ENCODE results near the gene MYL6. TPM values are rescaled to one million over a fixed set of nuclear protein-coding genes. Genes with fewer than 3 reads are reported as not detected.

MYL6 gene
- total RNA-seq, 1 donor from 2014 or later = 1,233 TPM

DNA sequence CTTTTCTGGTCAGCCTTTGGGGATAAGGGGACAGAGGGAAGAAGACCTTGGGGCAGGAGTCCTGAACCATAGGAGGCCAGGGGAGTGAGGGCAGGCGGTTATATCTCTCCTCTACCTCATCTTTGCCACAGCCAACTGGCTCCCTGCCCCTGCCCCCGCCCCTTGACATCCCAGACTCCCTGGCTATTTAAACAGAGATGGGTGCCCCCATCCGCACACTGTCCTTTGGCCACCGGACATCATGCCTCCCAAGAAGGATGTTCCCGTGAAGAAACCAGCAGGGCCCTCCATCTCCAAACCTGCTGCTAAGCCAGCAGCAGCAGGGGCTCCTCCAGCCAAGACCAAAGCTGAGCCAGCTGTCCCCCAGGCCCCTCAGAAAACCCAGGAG, 4.5 kb upstream of the MYL6 start:
- peaks cover 42% of the 10 kb centered on the region for H3F3A ChIP-seq (ENCODE audit: low read depth)
- TF ChIP-seq EZH2 (IDR thresholded peaks at IDR 0.05) = no peak
- TF ChIP-seq EZH2phosphoT487 (IDR thresholded peaks at IDR 0.05) = no peak
- TF ChIP-seq, protein P1, sequence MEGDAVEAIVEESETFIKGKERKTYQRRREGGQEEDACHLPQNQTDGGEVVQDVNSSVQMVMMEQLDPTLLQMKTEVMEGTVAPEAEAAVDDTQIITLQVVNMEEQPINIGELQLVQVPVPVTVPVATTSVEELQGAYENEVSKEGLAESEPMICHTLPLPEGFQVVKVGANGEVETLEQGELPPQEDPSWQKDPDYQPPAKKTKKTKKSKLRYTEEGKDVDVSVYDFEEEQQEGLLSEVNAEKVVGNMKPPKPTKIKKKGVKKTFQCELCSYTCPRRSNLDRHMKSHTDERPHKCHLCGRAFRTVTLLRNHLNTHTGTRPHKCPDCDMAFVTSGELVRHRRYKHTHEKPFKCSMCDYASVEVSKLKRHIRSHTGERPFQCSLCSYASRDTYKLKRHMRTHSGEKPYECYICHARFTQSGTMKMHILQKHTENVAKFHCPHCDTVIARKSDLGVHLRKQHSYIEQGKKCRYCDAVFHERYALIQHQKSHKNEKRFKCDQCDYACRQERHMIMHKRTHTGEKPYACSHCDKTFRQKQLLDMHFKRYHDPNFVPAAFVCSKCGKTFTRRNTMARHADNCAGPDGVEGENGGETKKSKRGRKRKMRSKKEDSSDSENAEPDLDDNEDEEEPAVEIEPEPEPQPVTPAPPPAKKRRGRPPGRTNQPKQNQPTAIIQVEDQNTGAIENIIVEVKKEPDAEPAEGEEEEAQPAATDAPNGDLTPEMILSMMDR (IDR thresholded peaks at IDR 0.05) = no peak
- no peak overlapping the region for H2AFZ ChIP-seq (replicated peaks)
- H3K9ac ChIP-seq = no peak overlapping the region
- Mint-ChIP-seq H3K4me1 (peaks cover 40% of the 10 kb centered on the region), H3K9me3 (no peaks in the 10 kb centered on the region), H3K27ac (no peak overlapping the region), H3K4me3 (peak overlapping the region; percentile 97), H3K36me3 (peaks cover 14% of the 10 kb centered on the region), H3K27me3 (ENCODE audit: insufficient read depth, low read depth) (peaks cover 19% of the 10 kb centered on the region)
- DNase-seq (ENCODE audit: low spot score) = no peak
- no peak overlapping the region for H3K27ac ChIP-seq
- H3K4me3 ChIP-seq = peak overlapping the region; percentile 68
- H3K4me2 ChIP-seq = peak overlapping the region; percentile 97
- H3K27me3 ChIP-seq = no peaks in the 10 kb centered on the region
- H4K20me1 ChIP-seq (ENCODE audit: low read depth) = peaks cover 2% of the 10 kb centered on the region
- no peaks in the 10 kb centered on the region for H3K9me3 ChIP-seq (ENCODE audit: low read depth)
- peaks cover 24% of the 10 kb centered on the region for H3K79me2 ChIP-seq (ENCODE audit: low read depth)
- H3K36me3 ChIP-seq = no peaks in the 10 kb centered on the region
- H3K4me1 ChIP-seq = peaks cover 19% of the 10 kb centered on the region

DNA sequence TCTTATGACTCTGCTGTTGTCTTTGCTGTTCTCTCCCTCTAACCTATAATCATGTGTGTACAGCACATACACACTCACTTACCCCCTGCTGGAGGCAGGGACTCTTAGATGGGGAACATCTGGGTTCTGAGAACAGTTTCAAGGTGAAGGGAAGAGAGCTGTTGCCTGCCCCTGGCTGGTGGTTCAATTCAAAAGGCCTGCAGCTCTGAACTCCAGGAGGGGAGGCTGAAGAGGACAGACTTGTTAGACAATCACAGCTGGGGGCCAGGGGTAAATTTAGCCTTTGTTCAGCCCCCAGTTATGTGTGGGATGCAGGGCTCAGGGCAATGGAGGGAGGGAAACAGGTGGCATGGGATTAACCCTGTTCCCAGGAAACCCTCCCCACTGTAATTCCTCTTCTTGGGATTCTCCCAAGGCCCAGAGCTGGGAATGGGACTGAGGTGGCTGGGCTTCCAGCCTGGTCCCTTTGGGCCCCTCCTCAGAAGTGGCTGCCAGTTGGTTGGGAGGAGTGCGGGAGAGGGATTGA, 3.9 kb upstream of the MYL6 start:
- Mint-ChIP-seq H3K4me3 (peak overlapping the region; percentile 97), H3K36me3 (peaks cover 18% of the 10 kb centered on the region), H3K27ac (peak overlapping the region; percentile 44), H3K4me1 (peaks cover 46% of the 10 kb centered on the region), H3K9me3 (no peaks in the 10 kb centered on the region), H3K27me3 (ENCODE audit: insufficient read depth, low read depth) (peaks cover 26% of the 10 kb centered on the region)
- Histone ChIP-seq H3K27ac (no peak overlapping the region), H3K4me2 (peak overlapping the region; percentile 97), H3F3A (ENCODE audit: low read depth) (peaks cover 48% of the 10 kb centered on the region), H4K20me1 (ENCODE audit: low read depth) (peaks cover 9% of the 10 kb centered on the region), H2AFZ (replicated peaks) (no peak overlapping the region), H3K36me3 (no peaks in the 10 kb centered on the region), H3K4me3 (no peak overlapping the region), H3K9ac (no peak overlapping the region), H3K9me3 (ENCODE audit: low read depth) (no peaks in the 10 kb centered on the region), H3K79me2 (ENCODE audit: low read depth) (peaks cover 31% of the 10 kb centered on the region), H3K27me3 (no peaks in the 10 kb centered on the region), H3K4me1 (peaks cover 19% of the 10 kb centered on the region)
- TF ChIP-seq, protein P1 (IDR thresholded peaks at IDR 0.05) = no peak
- no peak for TF ChIP-seq EZH2phosphoT487 (IDR thresholded peaks at IDR 0.05)
- no peak for TF ChIP-seq EZH2 (IDR thresholded peaks at IDR 0.05)
- DNase-seq (ENCODE audit: low spot score) = no peak

DNA sequence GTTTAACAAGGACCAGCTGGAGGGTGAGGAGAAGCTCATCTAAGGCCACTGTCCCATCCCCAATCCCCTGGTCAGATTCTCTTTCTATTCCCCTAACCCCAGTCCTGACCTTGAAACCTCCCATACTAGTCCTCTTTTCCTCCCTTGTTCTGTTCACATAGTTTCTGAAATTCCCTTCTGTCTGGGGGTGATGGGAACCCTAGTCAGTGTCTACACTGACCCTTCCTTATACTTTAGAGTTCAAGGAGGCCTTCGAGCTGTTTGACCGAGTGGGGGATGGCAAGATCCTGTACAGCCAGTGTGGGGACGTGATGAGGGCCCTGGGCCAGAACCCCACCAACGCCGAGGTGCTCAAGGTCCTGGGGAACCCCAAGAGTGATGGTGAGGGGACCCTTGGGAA, 3.3 kb upstream of the MYL6 start:
- Histone ChIP-seq H4K20me1 (ENCODE audit: low read depth) (peaks cover 14% of the 10 kb centered on the region), H3K27ac (no peak overlapping the region), H3K4me3 (no peak overlapping the region), H3K4me2 (no peak overlapping the region), H3K36me3 (no peaks in the 10 kb centered on the region), H3K27me3 (no peaks in the 10 kb centered on the region), H3K9me3 (ENCODE audit: low read depth) (no peaks in the 10 kb centered on the region), H3K9ac (no peak overlapping the region), H3K4me1 (peaks cover 23% of the 10 kb centered on the region), H3K79me2 (ENCODE audit: low read depth) (peaks cover 36% of the 10 kb centered on the region), H2AFZ (replicated peaks) (no peak overlapping the region), H3F3A (ENCODE audit: low read depth) (peaks cover 53% of the 10 kb centered on the region)
- Mint-ChIP-seq H3K27ac (peak overlapping the region; percentile 70), H3K9me3 (no peaks in the 10 kb centered on the region), H3K4me1 (peaks cover 51% of the 10 kb centered on the region), H3K27me3 (ENCODE audit: insufficient read depth, low read depth) (peaks cover 27% of the 10 kb centered on the region), H3K4me3 (peak overlapping the region; percentile 58), H3K36me3 (peaks cover 23% of the 10 kb centered on the region)
- TF ChIP-seq, protein P1 (IDR thresholded peaks at IDR 0.05) = no peak
- TF ChIP-seq EZH2 (IDR thresholded peaks at IDR 0.05) = no peak
- TF ChIP-seq EZH2phosphoT487 (IDR thresholded peaks at IDR 0.05) = no peak
- DNase-seq (ENCODE audit: low spot score) = no peak

All from neural progenitor cell (in vitro differentiated cells).